ENCODE data around the gene CAPNS2.
"Not testable (repeated sequence)": the region's sequence is repeated elsewhere in the genome, so short reads cannot be mapped to it uniquely, and the experiment has no call there.

Gene CAPNS2

DNA sequence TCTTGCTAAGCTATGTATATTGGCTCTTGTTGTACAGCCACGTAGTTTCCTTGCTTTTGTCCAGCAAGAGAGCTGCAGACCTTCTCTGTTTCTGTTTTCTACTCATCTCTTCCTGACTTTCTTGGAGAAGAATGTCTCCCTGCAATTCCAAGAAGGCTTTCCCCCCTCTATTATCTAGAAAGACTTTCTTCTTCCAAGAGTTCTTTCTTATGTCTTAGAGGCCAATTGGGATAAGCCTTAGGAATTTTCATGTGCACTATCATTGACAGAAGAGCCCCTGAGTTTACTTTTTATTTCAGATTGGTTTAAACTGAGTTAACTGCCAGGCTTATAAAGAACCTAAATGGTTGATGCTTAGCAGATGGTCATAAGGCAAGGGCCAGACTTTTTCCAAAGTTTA is 9.0 kb downstream of the CAPNS2 start:
- no peaks in the 10 kb centered on the region for H3K27me3 Mint-ChIP-seq (ENCODE audit: low read depth)
- H3K4me3 Mint-ChIP-seq, result no peak overlapping the region
- no peak overlapping the region for H3K27ac Mint-ChIP-seq
- no peak for DNase-seq (ENCODE audit: low spot score)
- no peaks in the 10 kb centered on the region for H3K9me3 Mint-ChIP-seq
- H3K4me1 Mint-ChIP-seq (ENCODE audit: low read depth), result no peaks in the 10 kb centered on the region
- peaks cover 2% of the 10 kb centered on the region for H3K36me3 Mint-ChIP-seq (ENCODE audit: low read depth)

DNA sequence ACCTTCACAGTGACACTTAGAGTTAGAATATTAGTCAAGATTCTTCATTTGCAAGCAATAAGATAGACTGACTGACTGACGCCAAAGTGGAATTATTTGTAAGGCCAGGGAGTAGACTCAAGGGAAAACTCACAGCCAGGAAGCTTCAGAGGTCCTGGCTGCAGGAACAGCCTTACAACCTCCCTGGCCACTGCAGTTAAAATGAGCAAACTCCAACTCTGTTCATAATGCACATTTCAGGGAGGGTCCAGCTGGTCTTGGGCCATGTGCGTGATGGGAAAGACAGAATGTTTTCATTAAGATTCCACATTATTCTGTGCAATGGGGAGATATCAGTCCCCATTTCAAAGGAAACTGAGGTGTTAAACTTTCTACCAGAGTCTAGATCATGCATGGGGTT is 9.9 kb downstream of the CAPNS2 start:
- H3K4me3 Mint-ChIP-seq, result no peak overlapping the region
- no peak overlapping the region for H3K27ac Mint-ChIP-seq
- H3K36me3 Mint-ChIP-seq (ENCODE audit: low read depth), result peaks cover 2% of the 10 kb centered on the region
- H3K9me3 Mint-ChIP-seq, result no peaks in the 10 kb centered on the region
- no peaks in the 10 kb centered on the region for H3K27me3 Mint-ChIP-seq (ENCODE audit: low read depth)
- DNase-seq (ENCODE audit: low spot score), result no peak
- H3K4me1 Mint-ChIP-seq (ENCODE audit: low read depth), result no peaks in the 10 kb centered on the region

DNA sequence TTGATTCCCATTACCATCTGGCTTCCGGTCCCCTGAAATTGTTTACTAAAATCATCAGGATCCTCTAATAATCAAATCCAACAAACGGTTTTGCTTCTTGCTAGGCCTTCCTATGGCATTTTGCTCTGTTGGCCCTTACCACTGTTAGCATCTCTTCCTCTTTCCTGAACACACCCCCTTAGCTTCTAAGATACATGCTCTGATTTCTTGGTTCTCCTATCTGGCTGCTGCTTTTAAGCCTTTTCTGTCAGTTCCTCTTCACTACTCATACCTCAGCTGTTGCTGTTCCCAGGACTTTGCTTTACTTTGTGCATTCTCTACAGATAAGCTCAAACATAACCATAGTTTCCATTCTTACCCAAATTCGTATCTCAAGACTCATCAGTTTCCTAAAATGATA is 11.4 kb downstream of the CAPNS2 start:
- H3K9me3 Mint-ChIP-seq, result no peaks in the 10 kb centered on the region
- H3K4me3 Mint-ChIP-seq, result no peak overlapping the region
- DNase-seq (ENCODE audit: low spot score), result no peak
- H3K27ac Mint-ChIP-seq, result no peak overlapping the region
- H3K36me3 Mint-ChIP-seq (ENCODE audit: low read depth), result peaks cover 2% of the 10 kb centered on the region
- H3K27me3 Mint-ChIP-seq (ENCODE audit: low read depth), result no peaks in the 10 kb centered on the region
- no peaks in the 10 kb centered on the region for H3K4me1 Mint-ChIP-seq (ENCODE audit: low read depth)

DNA sequence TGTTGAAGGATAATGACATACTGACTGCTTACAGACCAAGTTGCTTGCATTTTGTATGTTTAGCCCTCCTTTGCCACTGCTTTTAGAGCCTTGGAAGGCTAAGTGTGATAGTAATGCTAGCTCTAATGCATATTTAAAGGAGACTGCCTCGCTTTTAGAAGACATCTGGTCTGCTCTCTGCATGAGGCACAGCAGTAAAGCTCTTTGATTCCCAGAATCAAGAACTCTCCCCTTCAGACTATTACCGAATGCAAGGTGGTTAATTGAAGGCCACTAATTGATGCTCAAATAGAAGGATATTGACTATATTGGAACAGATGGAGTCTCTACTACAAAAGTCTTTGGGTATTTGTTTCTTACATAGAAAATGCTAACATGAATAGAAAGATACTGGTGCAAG is 19.1 kb downstream of the CAPNS2 start:
- H3K36me3 Mint-ChIP-seq (ENCODE audit: low read depth), result no peaks in the 10 kb centered on the region
- no peaks in the 10 kb centered on the region for H3K9me3 Mint-ChIP-seq
- H3K27me3 Mint-ChIP-seq (ENCODE audit: low read depth), result peaks cover 11% of the 10 kb centered on the region
- no peak overlapping the region for H3K27ac Mint-ChIP-seq
- DNase-seq (ENCODE audit: low spot score), result no peak
- no peak overlapping the region for H3K4me3 Mint-ChIP-seq
- no peaks in the 10 kb centered on the region for H3K4me1 Mint-ChIP-seq (ENCODE audit: low read depth)

DNA sequence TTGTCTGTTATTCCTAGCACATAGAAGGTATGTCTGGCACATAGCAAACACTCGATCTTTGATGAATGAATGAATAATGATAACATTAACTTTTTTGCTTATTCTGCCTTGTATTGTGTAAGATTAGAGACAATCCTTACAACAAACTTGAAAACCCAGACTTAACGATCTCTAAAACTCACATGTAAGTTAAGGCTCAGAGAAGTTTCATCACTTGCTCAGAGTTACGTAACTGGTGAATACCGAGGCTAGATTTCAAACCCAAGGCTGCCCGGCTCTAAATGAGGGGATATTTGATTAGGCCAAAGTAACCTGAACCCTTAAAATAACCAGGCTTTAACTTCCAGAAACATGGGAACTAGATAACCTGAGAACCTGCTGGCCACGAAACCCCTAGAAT is 22.3 kb downstream of the CAPNS2 start:
- Mint-ChIP-seq H3K9me3 (no peaks in the 10 kb centered on the region), H3K27ac (no peak overlapping the region), H3K36me3 (ENCODE audit: low read depth) (no peaks in the 10 kb centered on the region), H3K27me3 (ENCODE audit: low read depth) (peaks cover 21% of the 10 kb centered on the region), H3K4me3 (no peak overlapping the region), H3K4me1 (ENCODE audit: low read depth) (no peaks in the 10 kb centered on the region)
- no peak for DNase-seq (ENCODE audit: low spot score)

DNA sequence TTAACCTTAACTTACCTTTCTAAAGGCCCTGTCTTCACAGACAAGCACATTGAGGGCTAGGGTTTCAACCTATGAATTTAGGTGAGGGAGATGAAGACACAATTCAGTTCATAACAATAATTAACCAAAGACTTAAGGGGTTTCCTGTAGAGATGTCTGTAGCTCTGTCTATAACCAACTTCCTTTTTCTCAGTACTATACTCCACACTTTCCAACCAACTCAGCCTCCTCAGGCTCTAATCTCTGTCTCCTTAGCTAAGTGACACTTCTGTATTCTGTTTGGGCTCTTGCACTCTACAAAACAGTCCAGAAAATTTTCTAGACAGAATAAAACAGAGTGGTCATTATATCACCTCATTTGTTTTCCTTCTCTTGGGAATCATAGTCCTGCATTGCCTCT is 25.8 kb downstream of the CAPNS2 start:
- H3K36me3 Mint-ChIP-seq (ENCODE audit: low read depth), result no peaks in the 10 kb centered on the region
- no peak overlapping the region for H3K4me3 Mint-ChIP-seq
- DNase-seq (ENCODE audit: low spot score), result no peak
- no peaks in the 10 kb centered on the region for H3K4me1 Mint-ChIP-seq (ENCODE audit: low read depth)
- H3K9me3 Mint-ChIP-seq, result no peaks in the 10 kb centered on the region
- peaks cover 27% of the 10 kb centered on the region for H3K27me3 Mint-ChIP-seq (ENCODE audit: low read depth)
- H3K27ac Mint-ChIP-seq, result no peak overlapping the region

DNA sequence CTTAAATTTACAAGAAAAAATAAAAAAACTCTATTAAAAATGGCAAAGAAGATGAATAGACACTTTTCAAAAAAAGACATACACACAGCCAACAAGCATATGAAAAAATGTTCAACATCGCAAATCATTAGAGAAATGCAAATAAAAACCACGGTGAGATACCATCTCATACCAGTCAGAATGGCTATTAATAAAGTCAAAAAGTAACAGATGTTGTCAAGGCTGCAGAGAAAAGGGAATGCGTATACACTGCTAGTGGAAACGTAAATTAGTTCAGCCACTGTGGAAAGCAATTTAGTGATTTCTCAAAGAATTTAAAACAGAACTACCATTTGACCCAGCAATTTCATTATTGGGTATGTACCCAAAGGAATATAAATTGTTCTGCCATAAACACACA is 31.4 kb downstream of the CAPNS2 start:
- Mint-ChIP-seq H3K27ac (no peak overlapping the region), H3K27me3 (ENCODE audit: low read depth) (peaks cover 14% of the 10 kb centered on the region), H3K36me3 (ENCODE audit: low read depth) (no peaks in the 10 kb centered on the region), H3K4me1 (ENCODE audit: low read depth) (no peaks in the 10 kb centered on the region), H3K9me3 (no peaks in the 10 kb centered on the region), H3K4me3 (no peak overlapping the region)
- no peak for DNase-seq (ENCODE audit: low spot score)

DNA sequence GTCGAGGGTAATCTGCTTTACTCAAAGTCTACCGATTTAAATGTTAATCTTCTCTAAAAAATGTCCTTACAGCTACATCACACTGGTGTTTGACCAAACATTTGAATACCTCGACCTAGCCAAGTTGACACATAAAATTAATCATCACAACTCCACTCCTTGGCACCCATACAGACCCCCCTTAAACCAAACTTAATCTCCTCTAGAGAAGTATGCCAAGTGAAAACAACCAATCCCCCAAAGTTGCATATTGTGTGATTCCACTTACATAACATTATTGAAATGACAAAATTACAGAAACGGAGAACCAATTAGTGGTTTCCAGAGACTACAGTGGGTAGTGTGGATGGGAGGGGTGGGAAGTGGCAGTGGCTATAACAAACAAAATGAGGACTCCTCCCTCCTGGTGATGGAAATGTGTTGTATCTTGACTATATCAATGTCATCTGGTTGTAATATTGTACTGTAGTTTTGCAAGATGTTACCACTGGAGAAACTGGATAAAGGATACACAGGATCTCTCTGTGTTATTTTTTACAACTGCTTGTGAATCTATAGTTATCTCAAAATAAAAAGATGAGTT is 39.4 kb downstream of the CAPNS2 start:
- H3K4me3 Mint-ChIP-seq, result no peak overlapping the region

DNA sequence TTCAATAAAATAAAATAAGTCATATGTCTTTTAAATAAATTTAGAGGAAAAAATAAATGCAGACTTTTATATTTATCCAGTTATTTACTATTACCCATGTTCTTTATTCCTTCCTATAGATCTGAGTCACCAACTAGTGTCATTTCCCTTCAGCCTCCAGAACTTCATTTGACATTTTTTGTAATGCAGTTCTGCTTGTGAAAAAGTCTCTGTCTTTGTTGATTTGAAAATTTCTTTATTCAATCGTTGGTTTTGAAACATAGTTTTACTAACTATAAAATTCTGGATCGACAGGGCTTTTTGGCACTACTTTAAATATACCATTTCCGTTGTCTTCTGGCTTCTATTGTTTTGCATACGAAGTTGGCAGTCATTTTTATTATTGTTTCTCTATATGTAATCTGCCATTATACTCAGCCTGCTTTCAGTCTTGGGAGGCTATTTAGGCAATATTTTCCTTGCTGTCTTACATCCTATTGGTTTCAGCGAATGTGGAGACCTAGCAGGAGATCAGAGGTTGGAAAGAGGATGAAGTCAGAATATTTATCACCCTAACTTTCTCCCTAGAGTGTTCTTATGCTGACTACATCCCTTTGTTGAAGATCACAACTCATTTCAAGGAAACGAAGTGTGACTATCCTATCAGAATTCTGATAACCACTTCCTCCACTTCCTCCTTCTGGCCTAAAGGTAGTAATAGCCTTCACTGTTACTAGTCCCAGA is 47.3 kb downstream of the CAPNS2 start:
- H3K4me3 Mint-ChIP-seq, result no peak overlapping the region
- H3K36me3 Mint-ChIP-seq (ENCODE audit: low read depth), result no peaks in the 10 kb centered on the region
- H3K27me3 Mint-ChIP-seq (ENCODE audit: low read depth), result no peaks in the 10 kb centered on the region
- H3K27ac Mint-ChIP-seq, result no peak overlapping the region
- H3K4me1 Mint-ChIP-seq (ENCODE audit: low read depth), result no peaks in the 10 kb centered on the region
- no peaks in the 10 kb centered on the region for H3K9me3 Mint-ChIP-seq
- no peak for DNase-seq (ENCODE audit: low spot score)

More for the DNA sequence above, 39.4 kb downstream of the CAPNS2 start:
- no peaks in the 10 kb centered on the region for H3K4me1 Mint-ChIP-seq (ENCODE audit: low read depth)
- H3K27ac Mint-ChIP-seq, result no peak overlapping the region
- H3K9me3 Mint-ChIP-seq, result no peaks in the 10 kb centered on the region
- no peak for DNase-seq (ENCODE audit: low spot score)
- peaks cover 2% of the 10 kb centered on the region for H3K27me3 Mint-ChIP-seq (ENCODE audit: low read depth)
- no peaks in the 10 kb centered on the region for H3K36me3 Mint-ChIP-seq (ENCODE audit: low read depth)

DNA sequence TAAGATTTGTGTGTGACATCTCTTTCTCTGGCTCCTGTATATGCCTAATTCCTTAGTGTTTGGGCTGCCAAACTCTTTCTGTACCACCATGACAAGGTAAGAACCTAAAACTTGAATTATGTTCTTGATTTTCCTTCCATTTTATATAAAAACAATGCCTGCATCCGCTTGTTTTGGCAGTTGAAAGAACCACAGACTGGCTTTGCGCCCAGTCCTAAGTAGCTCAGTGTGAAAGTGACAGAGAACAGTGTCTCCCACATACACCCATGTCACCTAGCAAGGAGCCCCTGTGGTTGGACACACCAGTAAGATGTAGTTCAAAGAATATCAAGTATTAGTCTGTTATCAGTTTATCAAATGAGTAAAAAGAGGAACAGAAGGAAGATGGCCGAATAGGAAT is 48.6 kb downstream of the CAPNS2 start:
- no peak for DNase-seq (ENCODE audit: low spot score)
- H3K27ac Mint-ChIP-seq, result no peak overlapping the region
- no peak overlapping the region for H3K4me3 Mint-ChIP-seq
- no peaks in the 10 kb centered on the region for H3K27me3 Mint-ChIP-seq (ENCODE audit: low read depth)
- no peaks in the 10 kb centered on the region for H3K4me1 Mint-ChIP-seq (ENCODE audit: low read depth)
- H3K9me3 Mint-ChIP-seq, result no peaks in the 10 kb centered on the region
- no peaks in the 10 kb centered on the region for H3K36me3 Mint-ChIP-seq (ENCODE audit: low read depth)

DNA sequence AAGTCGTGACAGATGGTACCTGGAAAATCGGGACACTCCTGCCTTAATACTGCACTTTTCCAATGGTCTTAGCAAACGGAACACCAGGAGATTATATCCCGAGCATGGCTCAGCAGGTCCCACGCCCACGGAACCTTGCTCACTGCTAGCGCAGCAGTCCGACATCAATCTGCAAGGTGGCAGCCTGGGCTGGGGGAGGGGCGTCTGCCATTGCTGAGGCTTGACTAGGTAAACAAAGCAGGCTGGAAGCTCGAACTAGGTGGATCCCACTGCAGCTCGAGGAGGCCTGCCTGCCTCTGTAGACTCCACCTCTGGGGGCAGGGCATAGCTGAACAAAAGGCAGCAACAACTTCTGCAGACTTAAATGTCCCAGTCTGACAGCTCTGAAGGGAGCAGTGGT is 49.2 kb downstream of the CAPNS2 start:
- not testable (repeated sequence) for H3K27me3 Mint-ChIP-seq (ENCODE audit: low read depth); H3K27ac Mint-ChIP-seq; DNase-seq (ENCODE audit: low spot score); H3K4me1 Mint-ChIP-seq (ENCODE audit: low read depth); H3K9me3 Mint-ChIP-seq; H3K4me3 Mint-ChIP-seq; H3K36me3 Mint-ChIP-seq (ENCODE audit: low read depth)
